NCI-H2107 treated with DMSO at 0.1 percent for 48 hours (cell line): ENCODE measurements around the gene MACROD2.
"Not testable (repeated sequence)": the region's sequence is repeated elsewhere in the genome, so short reads cannot be mapped to it uniquely, and the experiment has no call there.

Experiments used
- DNase-seq: peaks from one replicate; lab custom pipeline; 2025; ENCODE audit not compliant: unreplicated experiment; lab: John Stamatoyannopoulos, UW

Gene MACROD2

DNA sequence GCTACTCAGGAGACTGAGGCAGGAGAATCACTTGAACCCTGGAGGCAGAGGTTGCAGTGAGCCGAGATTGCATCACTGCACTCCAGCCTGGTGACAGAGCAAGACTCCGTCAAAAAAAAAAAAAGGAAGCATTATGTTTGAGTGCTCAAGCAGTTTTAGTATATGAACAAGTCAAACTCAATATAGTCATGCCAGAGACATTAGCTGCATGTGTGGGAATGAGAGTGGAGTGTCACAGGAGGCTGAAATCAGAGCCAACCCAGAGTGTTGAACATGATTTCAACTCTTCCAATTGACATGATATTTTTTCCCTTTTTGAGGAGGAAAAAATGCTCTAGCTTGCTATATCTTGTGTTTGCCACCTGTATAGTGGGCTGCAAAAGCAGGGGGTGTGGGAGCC lies 931.1 kb downstream of the MACROD2 start:
- DNase-seq: not testable (repeated sequence)

- no peak for DNase-seq
These were observed 932.8 kb downstream of the MACROD2 start for GRCh38 chr20:14928083-14928482.

- DNase-seq: no peak
These were observed 934.1 kb downstream of the MACROD2 start for GRCh38 chr20:14929388-14929787.

DNA sequence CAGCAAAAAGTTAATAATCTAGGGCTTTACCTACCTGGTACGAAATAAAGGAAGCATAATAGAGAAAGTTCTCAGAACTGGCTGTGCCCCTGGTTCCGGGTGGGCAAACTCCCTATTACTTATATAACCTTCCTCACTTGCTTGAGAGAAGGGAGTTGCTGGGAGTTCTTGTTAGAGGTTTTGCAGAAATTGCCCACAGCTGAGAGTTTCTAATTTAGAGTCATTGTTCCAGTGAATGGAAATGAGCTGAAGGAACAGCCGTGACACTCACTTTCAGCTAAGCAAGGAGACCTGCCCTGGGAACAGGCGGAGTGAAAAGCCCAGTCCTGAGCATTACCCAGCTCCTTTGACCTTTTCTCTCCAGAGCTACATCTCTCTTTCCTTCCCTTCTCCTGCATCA lies 936.7 kb downstream of the MACROD2 start:
- no peak for DNase-seq

DNA sequence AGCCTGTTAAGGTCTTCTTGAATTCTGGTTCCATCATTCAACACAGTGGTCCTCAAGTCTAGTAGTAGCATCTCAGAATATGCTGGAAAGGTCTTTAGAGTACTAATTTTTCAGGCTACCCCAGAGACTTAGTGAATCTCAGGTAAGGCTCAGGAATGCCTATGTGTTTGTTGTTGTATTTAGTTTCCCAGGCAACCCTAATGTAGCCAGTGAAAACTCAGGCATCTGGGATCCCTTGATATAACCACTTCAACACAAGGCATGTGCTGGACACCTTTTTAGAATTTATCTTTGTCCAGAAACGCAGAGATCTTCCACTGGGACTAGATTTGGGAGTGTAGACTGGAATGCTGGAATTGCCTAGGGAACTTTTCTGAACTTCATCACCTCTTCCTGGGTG lies 940.0 kb downstream of the MACROD2 start:
- DNase-seq: no peak

DNA sequence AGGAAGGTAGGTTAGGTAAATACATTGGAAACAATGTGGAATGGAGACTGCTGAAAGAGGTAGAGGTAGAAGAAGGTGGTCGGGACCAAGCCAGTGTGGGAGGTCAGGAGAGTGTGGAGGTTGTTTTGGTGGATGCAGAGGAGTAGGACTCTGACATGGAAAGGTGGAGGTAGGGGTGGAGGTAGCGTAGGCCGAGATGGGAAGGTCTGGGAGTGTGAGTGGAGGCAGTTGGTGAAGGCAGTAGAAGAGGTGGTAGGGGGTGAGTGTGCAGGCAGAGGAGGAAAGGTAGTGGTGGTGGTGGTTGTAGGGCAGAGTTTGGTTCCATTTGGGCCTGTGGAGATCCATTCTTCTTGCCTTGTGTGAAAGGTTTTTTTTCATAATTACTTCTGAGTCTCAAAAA lies 941.7 kb downstream of the MACROD2 start:
- no peak for DNase-seq

GRCh38 chr20:14937846-14938245 lies 942.5 kb downstream of the MACROD2 start:
- no peak for DNase-seq

DNA sequence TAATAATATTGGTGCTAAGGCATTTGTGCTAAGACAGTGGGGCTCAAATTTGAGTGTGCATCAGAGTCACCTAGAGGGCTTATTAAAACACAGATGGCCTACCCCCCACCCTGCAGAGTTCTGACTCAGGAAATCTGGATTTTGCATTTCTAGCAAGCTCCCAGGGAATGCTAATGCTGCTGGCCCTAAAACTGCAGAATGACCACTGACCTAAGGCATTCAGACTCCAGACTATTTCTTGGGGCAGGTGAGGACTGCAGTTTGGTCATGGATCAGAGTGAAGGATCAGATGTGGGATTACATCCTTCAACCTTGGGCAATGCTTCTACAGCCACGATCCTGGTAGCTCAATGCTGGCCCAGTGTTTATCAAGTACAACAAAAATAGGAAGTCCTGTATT lies 952.2 kb downstream of the MACROD2 start:
- no peak for DNase-seq

GRCh38 chr20:14947946-14948345 lies 952.6 kb downstream of the MACROD2 start:
- no peak for DNase-seq

- no peak for DNase-seq
These were observed 953.1 kb downstream of the MACROD2 start for GRCh38 chr20:14948416-14948815.

GRCh38 chr20:14950633-14951032 lies 955.3 kb downstream of the MACROD2 start:
- no peak for DNase-seq

DNA sequence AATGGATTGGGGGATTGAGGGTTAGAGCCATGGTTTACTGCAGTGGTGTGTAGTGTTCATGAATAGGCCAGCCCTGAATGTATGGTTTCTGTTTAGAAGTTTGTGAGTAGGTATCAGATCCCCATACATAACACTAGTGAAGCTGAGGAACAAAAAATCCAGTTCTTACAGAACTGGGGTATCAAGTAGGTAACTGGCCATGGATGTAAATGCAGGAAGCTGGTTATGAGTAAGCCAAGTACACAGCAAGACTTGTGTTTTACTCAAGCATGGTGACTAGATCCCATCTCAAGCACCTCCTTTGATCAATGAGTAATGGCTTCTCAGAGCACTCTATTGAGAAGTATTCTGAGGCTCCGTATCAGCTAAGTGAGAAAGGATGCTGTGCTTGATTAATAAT lies 955.8 kb downstream of the MACROD2 start:
- no peak for DNase-seq

DNA sequence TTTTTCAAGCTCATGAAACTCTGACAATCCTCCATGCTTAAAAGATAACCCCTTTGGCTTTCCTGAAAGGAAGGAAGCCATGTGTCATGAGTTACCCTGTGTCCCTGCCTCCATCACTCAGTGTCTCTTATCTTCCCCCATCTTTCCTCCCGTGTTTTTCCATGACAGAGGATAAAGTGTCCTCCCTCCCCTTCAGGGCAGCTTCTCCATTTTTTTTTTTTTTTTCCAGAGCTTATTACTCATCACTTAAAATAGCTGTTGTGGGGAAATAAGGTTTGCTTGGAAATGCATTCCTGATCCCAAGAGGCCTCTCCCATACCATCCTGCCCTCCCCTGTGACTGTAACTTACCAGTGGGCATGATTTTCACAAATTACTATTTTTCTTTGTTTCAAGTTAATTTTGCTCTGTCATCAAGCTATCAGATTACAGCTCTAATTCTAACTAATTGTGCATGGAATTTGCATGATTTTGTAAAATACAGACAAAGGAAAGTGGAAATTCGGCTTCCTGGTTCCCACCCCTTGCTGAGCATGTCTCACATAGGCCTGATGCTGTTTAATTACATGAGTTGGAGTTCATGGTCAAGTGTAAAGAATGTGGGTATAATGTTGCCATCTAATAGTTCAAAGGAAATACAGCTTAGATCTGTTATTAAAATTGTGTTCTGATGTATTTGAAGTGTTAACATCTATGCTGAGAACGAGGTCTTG lies 956.5 kb downstream of the MACROD2 start:
- DNase-seq: no peak

DNA sequence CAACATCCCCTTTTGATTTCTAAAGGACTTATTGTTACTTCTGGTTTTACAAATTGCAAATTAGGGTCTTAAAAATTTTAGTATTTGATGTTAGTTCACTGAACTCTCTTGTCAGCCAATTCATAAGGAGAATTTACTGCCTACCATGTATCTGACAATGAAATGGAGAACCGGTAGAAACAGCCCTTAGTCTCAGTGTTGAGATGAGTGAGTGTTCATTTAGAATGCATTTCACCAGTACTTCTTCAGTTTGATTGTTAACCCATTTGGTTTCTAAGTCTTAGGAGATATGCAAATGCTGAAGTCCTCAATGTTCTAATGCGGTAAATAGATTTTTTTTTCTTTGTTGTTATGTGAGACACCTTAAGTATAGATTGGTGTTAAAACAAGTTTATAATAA lies 958.4 kb downstream of the MACROD2 start:
- no peak for DNase-seq

DNA sequence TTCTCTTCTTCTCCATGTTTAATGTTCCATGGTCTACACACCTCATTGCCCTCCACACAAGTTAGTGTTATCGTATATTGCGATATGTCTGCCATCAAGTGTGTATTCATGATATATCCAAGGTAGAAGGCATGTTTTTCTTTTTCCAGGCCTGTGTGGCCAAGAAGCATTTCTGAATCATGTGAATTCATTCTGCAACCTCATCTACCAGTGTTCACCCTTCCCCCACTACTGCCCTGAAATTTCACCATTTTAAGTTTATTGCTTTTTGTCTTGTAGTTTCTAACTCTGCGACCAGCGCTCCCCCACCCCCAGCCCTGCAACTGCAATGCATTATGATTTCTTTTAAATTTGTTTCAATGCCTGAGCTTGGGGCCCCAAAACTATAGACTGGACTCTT lies 960.1 kb downstream of the MACROD2 start:
- no peak for DNase-seq

- DNase-seq: no peak
These were observed 960.7 kb downstream of the MACROD2 start for GRCh38 chr20:14956026-14956425.

GRCh38 chr20:14956538-14956937 lies 961.2 kb downstream of the MACROD2 start:
- no peak for DNase-seq

DNA sequence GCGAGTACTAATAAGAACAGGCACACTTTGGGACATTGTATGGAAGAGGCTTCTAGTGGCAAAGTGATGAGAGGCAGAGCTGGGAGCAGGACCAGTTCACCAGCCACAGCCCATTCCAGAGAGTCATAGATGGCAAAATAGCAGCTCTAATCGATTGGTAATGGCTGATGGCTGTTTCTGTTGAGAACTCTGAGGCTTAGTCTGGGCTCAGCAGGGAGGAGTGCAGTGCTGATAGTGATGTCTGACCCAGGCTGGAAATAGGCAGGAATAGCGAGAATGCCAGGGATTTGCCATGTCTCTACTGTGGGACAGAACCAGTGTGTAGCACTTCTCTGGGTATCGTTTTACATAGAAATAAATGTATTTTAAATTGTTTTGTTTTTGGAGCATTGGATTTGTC lies 962.1 kb downstream of the MACROD2 start:
- DNase-seq: no peak

DNA sequence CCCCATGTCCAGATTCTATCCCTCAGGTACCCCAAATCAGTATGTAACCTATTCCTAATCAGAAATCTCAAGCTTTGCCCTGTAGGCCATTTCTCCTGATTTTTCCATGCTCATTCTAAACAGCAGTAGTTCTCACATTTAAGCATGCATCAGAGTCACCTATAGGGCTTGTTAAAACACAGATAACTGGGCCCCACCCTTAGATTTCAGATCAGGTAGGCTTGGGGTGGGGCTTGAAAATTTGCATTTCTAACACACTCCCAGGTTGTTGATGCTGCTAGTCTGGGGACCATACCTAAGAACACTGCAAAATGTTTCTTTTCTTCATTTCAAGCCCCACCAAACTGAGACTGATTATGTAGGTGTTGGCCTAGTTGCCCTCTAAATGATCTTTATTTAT lies 963.3 kb downstream of the MACROD2 start:
- DNase-seq: no peak

DNA sequence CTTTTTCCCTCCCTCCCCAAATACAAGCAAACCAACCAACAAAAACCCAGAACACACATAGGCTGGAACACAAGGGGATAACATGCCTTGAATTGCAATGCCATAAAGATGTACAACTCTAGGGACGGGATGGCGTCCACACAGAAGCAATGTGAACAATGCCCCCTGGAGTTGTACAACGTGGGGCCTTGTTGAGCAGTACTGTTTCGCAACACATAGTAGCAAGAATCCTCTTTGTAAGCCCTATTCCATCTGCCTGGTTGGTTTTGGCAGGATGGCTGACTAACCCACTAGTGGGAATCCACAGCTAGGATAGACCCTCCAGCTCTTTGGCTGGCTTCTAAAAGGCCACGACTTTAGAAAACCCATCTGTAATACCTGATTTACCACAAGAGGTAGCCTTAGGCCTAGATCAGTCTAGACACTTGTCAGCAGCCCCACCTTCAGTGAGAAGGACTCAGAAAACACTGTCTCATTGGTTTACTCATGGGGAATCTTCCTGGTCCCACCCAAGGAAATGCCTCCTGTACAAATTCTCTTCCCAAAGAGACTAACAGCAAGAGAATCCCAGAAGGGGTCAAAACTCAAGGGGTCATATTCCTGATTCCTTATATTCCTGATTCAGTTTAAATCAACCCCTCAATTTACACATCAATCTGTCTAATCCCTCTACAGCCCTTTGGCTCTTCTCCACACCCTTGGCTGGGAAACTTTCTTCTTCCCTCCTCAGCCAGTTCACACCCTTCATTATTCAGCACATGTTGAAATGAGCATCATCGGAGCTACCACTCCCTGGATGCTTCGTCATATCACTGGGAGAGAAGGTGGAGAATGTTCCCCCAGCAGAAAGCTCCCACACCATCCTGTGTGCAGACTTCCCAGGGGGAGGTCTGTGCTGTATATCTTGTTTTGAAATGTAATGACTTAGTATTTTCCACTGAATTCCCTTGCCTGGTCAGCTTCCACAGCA lies 964.5 kb downstream of the MACROD2 start:
- DNase-seq: no peak

DNA sequence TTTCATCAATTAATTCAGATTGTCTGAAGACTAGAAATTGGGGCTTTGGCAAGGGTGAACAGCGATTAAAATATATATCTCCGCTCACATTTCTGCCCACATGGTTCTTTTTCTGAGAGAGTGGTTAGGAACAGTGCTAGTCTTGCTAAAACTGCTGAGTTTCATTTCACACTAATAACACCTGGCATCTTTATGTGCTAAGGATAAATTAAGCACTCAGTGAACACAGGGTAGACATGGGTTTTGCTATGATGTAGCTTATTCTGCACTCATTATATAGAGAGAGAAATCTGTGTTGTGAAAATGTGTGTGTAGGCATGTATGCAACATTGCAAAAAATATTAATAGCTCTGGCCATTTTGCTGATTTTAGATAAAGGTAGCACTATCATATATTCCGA lies 965.5 kb downstream of the MACROD2 start:
- no peak for DNase-seq

DNA sequence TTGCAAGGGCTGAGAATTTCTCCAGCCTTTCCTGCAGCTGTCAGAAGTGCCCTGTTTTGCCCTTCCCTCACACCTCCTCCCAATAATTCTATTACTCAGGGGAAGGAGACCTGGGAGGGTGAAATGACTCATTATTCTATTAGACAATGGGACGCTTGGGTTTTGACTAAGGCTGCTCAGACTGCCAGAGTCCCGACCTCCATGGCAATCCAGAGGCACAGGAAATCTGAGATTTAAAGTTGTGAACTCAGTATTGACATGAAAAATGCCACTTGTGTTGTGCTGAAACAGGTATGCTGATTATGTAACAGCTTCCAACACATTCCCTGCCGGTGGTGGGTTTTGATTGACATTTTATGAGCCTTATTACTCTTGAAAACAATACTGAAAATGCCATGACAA lies 967.9 kb downstream of the MACROD2 start:
- peak; percentile 3 for DNase-seq
